ENCODE data around the gene AOAH.

DNA sequence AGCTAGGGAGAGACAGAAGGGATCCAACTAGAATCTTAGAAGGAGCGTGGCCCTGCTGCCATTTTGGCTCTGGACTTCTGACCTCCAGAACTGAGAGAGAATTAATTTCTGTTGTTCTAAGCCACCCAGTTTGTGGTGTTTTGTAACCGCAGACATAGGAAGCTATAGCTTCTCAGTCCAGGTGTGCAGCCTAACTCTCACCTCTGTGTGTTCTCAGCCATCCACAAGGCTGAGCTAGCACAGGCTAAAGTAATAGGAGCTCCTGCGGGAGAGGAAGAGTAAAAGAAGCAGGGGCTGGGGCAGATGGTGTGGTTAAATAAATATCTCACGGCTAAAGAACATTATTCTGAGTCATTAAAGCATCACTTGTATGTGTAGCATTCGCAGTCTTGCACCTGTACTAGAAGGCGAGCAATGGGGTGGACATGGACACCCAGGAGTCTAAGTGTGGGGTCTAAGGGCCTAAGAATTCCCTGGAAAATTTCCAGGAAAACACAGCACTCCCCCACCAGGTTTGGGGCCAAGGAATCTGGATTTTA, 94.1 kb downstream of the AOAH start:
- TF ChIP-seq CREB1 (IDR thresholded peaks at IDR 0.05) (no peak), CREB1 (CRISPR knock-in tag; IDR thresholded peaks at IDR 0.05) (no peak), HDAC6 (IDR thresholded peaks at IDR 0.05; ENCODE audit: low read depth, low read length) (no peak), NCOA4 (IDR thresholded peaks at IDR 0.05; ENCODE audit: partially characterized antibody) (no peak), POLR2A (conservative IDR thresholded peaks at IDR 0.05) (no peak), ZNF445 (CRISPR knock-in tag; IDR thresholded peaks at IDR 0.05; ENCODE audit: low read depth) (no peak), CREBBP (IDR thresholded peaks at IDR 0.05; ENCODE audit: low read depth, low read length) (no peak), NR2F6 (CRISPR knock-in tag; IDR thresholded peaks at IDR 0.05) (no peak), MECOM (CRISPR knock-in tag; IDR thresholded peaks at IDR 0.05) (no peak)
- TF ChIP-seq, protein P1, sequence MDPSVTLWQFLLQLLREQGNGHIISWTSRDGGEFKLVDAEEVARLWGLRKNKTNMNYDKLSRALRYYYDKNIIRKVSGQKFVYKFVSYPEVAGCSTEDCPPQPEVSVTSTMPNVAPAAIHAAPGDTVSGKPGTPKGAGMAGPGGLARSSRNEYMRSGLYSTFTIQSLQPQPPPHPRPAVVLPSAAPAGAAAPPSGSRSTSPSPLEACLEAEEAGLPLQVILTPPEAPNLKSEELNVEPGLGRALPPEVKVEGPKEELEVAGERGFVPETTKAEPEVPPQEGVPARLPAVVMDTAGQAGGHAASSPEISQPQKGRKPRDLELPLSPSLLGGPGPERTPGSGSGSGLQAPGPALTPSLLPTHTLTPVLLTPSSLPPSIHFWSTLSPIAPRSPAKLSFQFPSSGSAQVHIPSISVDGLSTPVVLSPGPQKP (CRISPR knock-in tag; IDR thresholded peaks at IDR 0.05) = no peak
- TF ChIP-seq, protein P2, sequence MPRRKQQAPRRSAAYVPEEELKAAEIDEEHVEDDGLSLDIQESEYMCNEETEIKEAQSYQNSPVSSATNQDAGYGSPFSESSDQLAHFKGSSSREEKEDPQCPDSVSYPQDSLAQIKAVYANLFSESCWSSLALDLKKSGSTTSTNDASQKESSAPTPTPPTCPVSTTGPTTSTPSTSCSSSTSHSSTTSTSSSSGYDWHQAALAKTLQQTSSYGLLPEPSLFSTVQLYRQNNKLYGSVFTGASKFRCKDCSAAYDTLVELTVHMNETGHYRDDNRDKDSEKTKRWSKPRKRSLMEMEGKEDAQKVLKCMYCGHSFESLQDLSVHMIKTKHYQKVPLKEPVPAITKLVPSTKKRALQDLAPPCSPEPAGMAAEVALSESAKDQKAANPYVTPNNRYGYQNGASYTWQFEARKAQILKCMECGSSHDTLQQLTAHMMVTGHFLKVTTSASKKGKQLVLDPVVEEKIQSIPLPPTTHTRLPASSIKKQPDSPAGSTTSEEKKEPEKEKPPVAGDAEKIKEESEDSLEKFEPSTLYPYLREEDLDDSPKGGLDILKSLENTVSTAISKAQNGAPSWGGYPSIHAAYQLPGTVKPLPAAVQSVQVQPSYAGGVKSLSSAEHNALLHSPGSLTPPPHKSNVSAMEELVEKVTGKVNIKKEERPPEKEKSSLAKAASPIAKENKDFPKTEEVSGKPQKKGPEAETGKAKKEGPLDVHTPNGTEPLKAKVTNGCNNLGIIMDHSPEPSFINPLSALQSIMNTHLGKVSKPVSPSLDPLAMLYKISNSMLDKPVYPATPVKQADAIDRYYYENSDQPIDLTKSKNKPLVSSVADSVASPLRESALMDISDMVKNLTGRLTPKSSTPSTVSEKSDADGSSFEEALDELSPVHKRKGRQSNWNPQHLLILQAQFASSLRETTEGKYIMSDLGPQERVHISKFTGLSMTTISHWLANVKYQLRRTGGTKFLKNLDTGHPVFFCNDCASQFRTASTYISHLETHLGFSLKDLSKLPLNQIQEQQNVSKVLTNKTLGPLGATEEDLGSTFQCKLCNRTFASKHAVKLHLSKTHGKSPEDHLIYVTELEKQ (CRISPR knock-in tag; IDR thresholded peaks at IDR 0.05) = no peak
